CD14-positive monocyte (primary cell): ENCODE measurements around the gene YKT6. TPM values are rescaled to one million over a fixed set of nuclear protein-coding genes. Genes with fewer than 3 reads are reported as not detected.

Source experiments
- DNase-seq, 3 donors: peaks; one replicate each; pipeline ENCODE4 v3.0.0-alpha.2; 2011 to 2022
- H2AFZ ChIP-seq: 2 replicates; pipeline ENCODE4 v1.6.0; 2012; ENCODE audit warnings: mild to moderate bottlenecking, low read depth, low read length, inconsistent platforms; ENCODE audit not compliant: insufficient read depth, poor library complexity, severe bottlenecking
- H3K27ac ChIP-seq, 2 donors: 1 replicate in 1 of 2; 2 replicates in 1 of 2; pipeline ENCODE4 v1.5.1; 2012 to 2013; ENCODE audit warnings: low read length in 2 of 2, control low read depth in 1 of 2, inconsistent platforms in 1 of 2, low read depth in 1 of 2, mild to moderate bottlenecking in 1 of 2
- H3K27me3 ChIP-seq, 2 donors: one replicate each; pipeline versions ENCODE4 v1.6.0 to v1.6.1; 2011 to 2013; ENCODE audit warnings: low read length in 2 of 2; ENCODE audit not compliant: control insufficient read depth in 2 of 2, insufficient read depth in 2 of 2
- H3K36me3 ChIP-seq, 2 donors: replicated peaks in 1 of 2; 1 replicate in 1 of 2; 2 replicates in 1 of 2; pipeline versions ENCODE4 v1.5.1 to v1.6.1; 2012 to 2013; ENCODE audit warnings: low read length in 2 of 2, control low read depth in 1 of 2, inconsistent platforms in 1 of 2, mild to moderate bottlenecking in 1 of 2; ENCODE audit not compliant: insufficient read depth in 2 of 2, control insufficient read depth in 1 of 2
- H3K4me1 ChIP-seq, 2 donors: 1 replicate in 1 of 2; 2 replicates in 1 of 2; pipeline versions ENCODE4 v1.5.1 to v1.6.1; 2012 to 2013; ENCODE audit warnings: low read length in 2 of 2, control low read depth in 1 of 2, inconsistent platforms in 1 of 2, mild to moderate bottlenecking in 1 of 2, moderate library complexity in 1 of 2; ENCODE audit not compliant: insufficient read depth in 2 of 2, control insufficient read depth in 1 of 2
- H3K4me2 ChIP-seq: replicated peaks from 2 replicates; pipeline ENCODE3; 2012; ENCODE audit warnings: low read length, moderate library complexity, mild to moderate bottlenecking; ENCODE audit not compliant: poor library complexity, severe bottlenecking; ENCODE audit errors: extremely low read depth
- H3K4me3 ChIP-seq, 3 experiments: fragments of 200-600 bp in 1 of 3; sonication (generic) in 1 of 3; replicated peaks in 1 of 3; 1 replicate in 2 of 3; 2 replicates in 1 of 3; pipeline ENCODE4 v1.5.1; 2011 to 2013; ENCODE audit warnings: low read length in 3 of 3, mild to moderate bottlenecking in 3 of 3, control low read depth in 2 of 3, low read depth in 2 of 3, inconsistent platforms in 1 of 3, moderate library complexity in 1 of 3
- H3K79me2 ChIP-seq: 2 replicates; pipeline ENCODE4 v1.6.0; 2012; ENCODE audit warnings: mild to moderate bottlenecking, control low read depth, inconsistent platforms, low read length, moderate library complexity; ENCODE audit not compliant: insufficient read depth
- H3K9ac ChIP-seq: 2 replicates; pipeline ENCODE4 v1.6.0; 2017; ENCODE audit warnings: low read length, mild to moderate bottlenecking; ENCODE audit not compliant: insufficient read depth, poor library complexity, severe bottlenecking
- H3K9me3 ChIP-seq, 2 donors: replicated peaks in 1 of 2; 1 replicate in 1 of 2; 2 replicates in 1 of 2; pipeline versions ENCODE4 v1.5.1 to v1.6.1; 2012 to 2013; ENCODE audit warnings: low read length in 2 of 2, control low read depth in 1 of 2; ENCODE audit not compliant: control insufficient read depth in 1 of 2, insufficient read depth in 1 of 2
- H4K20me1 ChIP-seq: 2 replicates; pipeline ENCODE4 v1.6.0; 2012; ENCODE audit warnings: mild to moderate bottlenecking, low read length, control low read depth, moderate library complexity; ENCODE audit not compliant: insufficient read depth
- H3K27ac Mint-ChIP-seq, 7 donors: one replicate each; pipeline ENCODE4 v1.8.0; 2020; ENCODE audit warnings: mild to moderate bottlenecking in 7 of 7, mixed read lengths in 7 of 7, moderate library complexity in 6 of 7, inconsistent platforms in 2 of 7
- H3K27me3 Mint-ChIP-seq, 3 donors: one replicate each; pipeline ENCODE4 v1.8.0; 2021 to 2022; ENCODE audit warnings: low read depth in 3 of 3, mild to moderate bottlenecking in 3 of 3, mixed read lengths in 3 of 3, moderate library complexity in 3 of 3, inconsistent platforms in 1 of 3
- H3K36me3 Mint-ChIP-seq, 2 donors: one replicate each; pipeline ENCODE4 v1.8.0; 2020; ENCODE audit warnings: mixed read lengths in 2 of 2, inconsistent platforms in 1 of 2, mild to moderate bottlenecking in 1 of 2
- H3K4me1 Mint-ChIP-seq: one replicate; pipeline ENCODE4 v1.8.0; 2020; ENCODE audit warnings: mild to moderate bottlenecking, mixed read lengths
- H3K4me3 Mint-ChIP-seq, 2 donors: one replicate each; pipeline ENCODE4 v1.8.0; 2020; ENCODE audit warnings: mild to moderate bottlenecking in 2 of 2, mixed read lengths in 2 of 2, moderate library complexity in 1 of 2
- H3K9me3 Mint-ChIP-seq, 7 donors: one replicate each; pipeline ENCODE4 v1.8.0; 2020 to 2022; ENCODE audit warnings: mixed read lengths in 7 of 7, mild to moderate bottlenecking in 6 of 7, moderate library complexity in 6 of 7, inconsistent platforms in 2 of 7
- CTCF ChIP-seq: fragments of 200-600 bp; IDR thresholded peaks from one replicate; pipeline ENCODE4 v1.8.0; 2022; ENCODE audit warnings: antibody characterized with exemption, mild to moderate bottlenecking
- WGBS: methylation state at CpG from one replicate; pipeline ENCODE4 v1.1.5; 2013; ENCODE audit warnings: missing lambda C conversion rate; ENCODE audit not compliant: insufficient coverage; 5-methylcytosine and 5-hydroxymethylcytosine counted together
- intact Hi-C, 2 donors: fragments of 100-400 bp; cut with micrococcal nuclease; formaldehyde crosslinking; loops; one replicate each; pipeline versions ENCODE4 v1.15.0 to v1.15.1; 2023
- polyA plus RNA-seq, 3 donors: library from polyadenylated mRNA; depleted of rRNA in 1 of 3; unstranded in 2 of 3; stranded (reverse) in 1 of 3; fragments of 300-500 nt in 2 of 3; fragments of >200 nt in 1 of 3; fragmentation: Illumina TruSeq in 2 of 3; gene quantifications; 1 replicate in 2 of 3; 2 replicates in 1 of 3; pipeline ENCODE4 v1.2.3, GENCODE V29; 2012 to 2021

Gene YKT6
- polyA plus RNA-seq, 3 donors, result 26.4 to 45.7 (median 35.2) TPM

- Histone ChIP-seq H3K9me3 (no peaks in the 10 kb centered on the region), H3K4me2 (no peak overlapping the region), H3K4me1 (peaks cover 0 to 3% of the 10 kb centered on the region in 2 donors), H3K27ac (no peak overlapping the region), H3K36me3 (no peaks in the 10 kb centered on the region), H3K4me3 (no peak overlapping the region), H2AFZ (no peak overlapping the region), H3K9ac (no peak overlapping the region), H3K79me2 (no peaks in the 10 kb centered on the region), H4K20me1 (no peaks in the 10 kb centered on the region), H3K27me3 (no peaks in the 10 kb centered on the region)
- TF ChIP-seq CTCF, result no peak
- Mint-ChIP-seq H3K36me3 (no peaks in the 10 kb centered on the region), H3K9me3 (no peaks in the 10 kb centered on the region), H3K4me1 (peaks cover 5% of the 10 kb centered on the region), H3K4me3 (no peak overlapping the region), H3K27me3 (peaks cover 0 to 3% (median 3%) of the 10 kb centered on the region in 3 donors), H3K27ac (peak overlapping the region in 1 of 7 donors; percentile 50)
- no peak for DNase-seq
- intact Hi-C loops, result loop anchor here in 1 of 2 donors (5.0 kb wide), 1 partner anchor 238 kb away; no protein-coding TSS in a partner anchor
- 92% methylated on average over 22 of the region's 24 CpGs for WGBS
These were observed 38.6 kb downstream of the YKT6 start for GRCh38 chr7:44239361-44239760.

DNA sequence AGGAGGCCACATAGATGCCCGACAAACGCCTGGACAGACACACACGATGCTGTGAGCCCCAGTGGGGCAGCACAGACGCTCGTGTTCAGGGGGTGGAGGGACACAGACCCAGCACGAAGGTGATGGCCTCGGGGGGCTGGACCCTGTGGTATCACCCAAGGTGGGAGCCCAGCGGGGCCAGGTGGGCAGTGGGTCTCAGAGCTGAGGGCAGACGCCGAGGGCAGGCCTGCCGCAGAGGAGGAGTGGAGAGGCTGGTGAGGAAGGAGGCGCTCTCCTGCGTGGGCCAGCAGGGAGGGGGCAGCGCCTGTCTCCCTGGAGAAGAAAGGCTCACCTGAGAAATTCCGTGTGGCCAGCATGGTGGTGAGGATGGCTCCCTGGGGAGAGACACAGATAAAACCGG lies 39.6 kb downstream of the YKT6 start:
- no peak overlapping the region for H3K4me3 ChIP-seq
- no peak overlapping the region for H3K27ac Mint-ChIP-seq
- no peak for TF ChIP-seq CTCF
- peak overlapping the region; percentile 57 for H3K9ac ChIP-seq
- no peak for DNase-seq
- peaks cover 0 to 5% (median 3%) of the 10 kb centered on the region in 3 donors for H3K27me3 Mint-ChIP-seq
- H3K9me3 Mint-ChIP-seq, result no peaks in the 10 kb centered on the region
- no peaks in the 10 kb centered on the region for H3K27me3 ChIP-seq
- peaks cover 5% of the 10 kb centered on the region for H3K4me1 Mint-ChIP-seq
- H4K20me1 ChIP-seq, result no peaks in the 10 kb centered on the region
- H3K36me3 ChIP-seq, result no peaks in the 10 kb centered on the region
- intact Hi-C loops, result loop anchor here in 1 of 2 donors (5.0 kb wide), 1 partner anchor 237 kb away; no protein-coding TSS in a partner anchor
- H3K4me1 ChIP-seq, result peaks cover 0 to 3% of the 10 kb centered on the region in 2 donors
- H3K4me3 Mint-ChIP-seq, result no peak overlapping the region
- WGBS, result 90% methylated on average over 16 of the region's 16 CpGs
- no peaks in the 10 kb centered on the region for H3K79me2 ChIP-seq
- no peaks in the 10 kb centered on the region for H3K9me3 ChIP-seq
- no peaks in the 10 kb centered on the region for H3K36me3 Mint-ChIP-seq
- no peak overlapping the region for H3K27ac ChIP-seq
- H2AFZ ChIP-seq, result peak overlapping the region; percentile 92
- H3K4me2 ChIP-seq, result no peak overlapping the region
